Erythroblast (primary cell): ENCODE results near the gene EYS.

Source experiments
- GATA1 ChIP-seq: IDR thresholded peaks from 2 replicates; pipeline ENCODE4 v1.6.1; 2011; ENCODE audit warnings: low read depth, mild to moderate bottlenecking, control low read depth, low read length, moderate library complexity
- POLR2A ChIP-seq: IDR thresholded peaks from 2 replicates; pipeline ENCODE4 v1.6.1; 2011; ENCODE audit warnings: mild to moderate bottlenecking, low read length

DNA sequence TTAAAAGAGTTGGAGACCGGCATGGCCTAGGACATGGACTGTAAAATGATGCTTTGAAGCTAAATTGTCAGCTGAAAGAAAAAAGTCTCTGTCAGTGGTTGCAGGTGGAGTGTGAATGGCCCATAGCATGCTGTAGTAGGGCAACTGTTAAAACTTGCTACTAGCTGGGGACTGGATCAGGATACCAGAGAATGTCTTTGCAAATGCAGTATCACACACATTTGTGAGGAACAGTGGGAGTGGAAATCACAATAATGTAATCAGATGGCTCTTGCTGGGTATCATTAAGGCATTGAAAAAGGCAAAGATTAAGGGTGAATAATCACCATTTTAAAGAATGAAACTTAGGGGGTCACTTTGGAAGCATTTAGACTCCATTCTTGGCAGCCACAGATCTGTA lies 737.9 kb downstream of the EYS start:
- TF ChIP-seq POLR2A (no peak), GATA1 (no peak)
